OCI-LY1 (cell line): ENCODE data around the gene ESPN.

ENCODE experiments used
- EZH2 ChIP-seq: fragments of 200-600 bp; sonication (generic), shearing (Covaris generic); IDR thresholded peaks from 2 replicates; pipeline ENCODE4 v1.8.0; 2017; ENCODE audit warnings: borderline replicate concordance, mixed run types, mild to moderate bottlenecking, antibody characterized with exemption, low read length, moderate library complexity, mixed read lengths
- TF ChIP-seq, protein P1 (sequence below): fragments of 200-600 bp; sonication (generic), shearing (Covaris generic); IDR thresholded peaks from 2 replicates; pipeline ENCODE4 v1.5.1; 2017; ENCODE audit warnings: mild to moderate bottlenecking, antibody characterized with exemption, low read length, moderate library complexity, mixed read lengths

DNA sequence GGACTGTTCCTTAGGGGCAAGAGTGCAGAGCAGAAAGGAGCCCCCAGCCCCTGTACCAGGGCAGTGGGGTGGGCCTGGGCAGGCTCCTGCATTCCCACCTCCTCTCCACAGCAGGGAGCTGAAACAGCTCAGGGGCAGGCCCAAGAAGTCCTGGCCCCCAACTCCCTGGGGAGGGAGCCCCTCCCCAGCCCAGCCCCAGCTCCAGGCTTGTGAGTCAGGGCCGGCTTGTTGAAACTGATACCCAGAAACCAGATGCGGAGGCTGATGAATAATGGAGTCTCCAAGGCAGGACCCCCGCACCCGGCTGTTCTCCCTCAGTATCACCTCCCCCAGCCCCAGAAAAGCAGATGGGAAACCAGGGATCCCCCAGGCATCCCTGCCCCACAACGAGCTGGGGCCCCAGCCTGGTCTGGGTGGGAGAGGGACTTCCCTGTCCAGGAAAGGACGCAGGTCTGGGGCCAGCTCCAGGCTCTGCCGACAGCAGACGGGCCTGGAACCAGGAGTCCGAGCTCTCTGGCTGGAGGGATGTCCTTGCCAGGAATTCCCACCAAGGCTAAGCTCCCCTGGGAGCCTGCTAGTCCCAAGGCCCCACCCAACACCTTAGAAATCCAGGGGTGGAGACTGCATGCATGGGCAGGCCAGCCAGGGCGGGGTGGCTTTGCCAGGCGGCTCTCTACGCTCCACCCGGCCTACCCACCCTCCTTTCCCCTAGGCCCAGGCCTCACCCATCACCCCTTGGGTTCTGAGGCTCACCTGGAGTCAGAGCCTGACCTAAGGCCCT, 64.2 kb downstream of the ESPN start:
- TF ChIP-seq, protein P1, sequence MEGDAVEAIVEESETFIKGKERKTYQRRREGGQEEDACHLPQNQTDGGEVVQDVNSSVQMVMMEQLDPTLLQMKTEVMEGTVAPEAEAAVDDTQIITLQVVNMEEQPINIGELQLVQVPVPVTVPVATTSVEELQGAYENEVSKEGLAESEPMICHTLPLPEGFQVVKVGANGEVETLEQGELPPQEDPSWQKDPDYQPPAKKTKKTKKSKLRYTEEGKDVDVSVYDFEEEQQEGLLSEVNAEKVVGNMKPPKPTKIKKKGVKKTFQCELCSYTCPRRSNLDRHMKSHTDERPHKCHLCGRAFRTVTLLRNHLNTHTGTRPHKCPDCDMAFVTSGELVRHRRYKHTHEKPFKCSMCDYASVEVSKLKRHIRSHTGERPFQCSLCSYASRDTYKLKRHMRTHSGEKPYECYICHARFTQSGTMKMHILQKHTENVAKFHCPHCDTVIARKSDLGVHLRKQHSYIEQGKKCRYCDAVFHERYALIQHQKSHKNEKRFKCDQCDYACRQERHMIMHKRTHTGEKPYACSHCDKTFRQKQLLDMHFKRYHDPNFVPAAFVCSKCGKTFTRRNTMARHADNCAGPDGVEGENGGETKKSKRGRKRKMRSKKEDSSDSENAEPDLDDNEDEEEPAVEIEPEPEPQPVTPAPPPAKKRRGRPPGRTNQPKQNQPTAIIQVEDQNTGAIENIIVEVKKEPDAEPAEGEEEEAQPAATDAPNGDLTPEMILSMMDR: no peak
- no peak for TF ChIP-seq EZH2
